ENCODE results near the gene TXNRD1.

The TXNRD1 gene

GRCh38 chr12:104219908-104220404 is 4.4 kb downstream of the TXNRD1 start:
- H3K9ac ChIP-seq (ENCODE audit: low read length): no peak overlapping the region
- no peak overlapping the region for H3K4me3 ChIP-seq (ENCODE audit: low read depth in 1 of 2, low read length in 2 of 2)
- no peaks in the 10 kb centered on the region for H3K9me3 ChIP-seq (ENCODE audit: low read length)
- no peaks in the 10 kb centered on the region for H3K36me3 ChIP-seq (ENCODE audit: insufficient read depth, low read length)
- H3K27ac ChIP-seq (ENCODE audit: low read depth, low read length): peak overlapping the region; percentile 70
- peaks cover 19% of the 10 kb centered on the region for H3K4me1 ChIP-seq (ENCODE audit: insufficient read depth, low read length)
- H3K27me3 ChIP-seq (ENCODE audit: control insufficient read depth in 1 of 2, insufficient read depth in 2 of 2, low read length in 2 of 2): no peaks in the 10 kb centered on the region

- Histone ChIP-seq H3K27me3 (ENCODE audit: control insufficient read depth in 1 of 2, insufficient read depth in 2 of 2, low read length in 2 of 2) (no peaks in the 10 kb centered on the region), H3K27ac (ENCODE audit: low read depth, low read length) (no peak overlapping the region), H3K9me3 (ENCODE audit: low read length) (no peaks in the 10 kb centered on the region), H3K9ac (ENCODE audit: low read length) (no peak overlapping the region), H3K36me3 (ENCODE audit: insufficient read depth, low read length) (no peaks in the 10 kb centered on the region), H3K4me3 (ENCODE audit: low read depth in 1 of 2, low read length in 2 of 2) (no peak overlapping the region), H3K4me1 (ENCODE audit: insufficient read depth, low read length) (peaks cover 19% of the 10 kb centered on the region)
Measured at GRCh38 chr12:104220931-104221330, 5.4 kb downstream of the TXNRD1 start.

GRCh38 chr12:104222976-104223375 is 7.4 kb downstream of the TXNRD1 start:
- no peaks in the 10 kb centered on the region for H3K27me3 ChIP-seq (ENCODE audit: control insufficient read depth in 1 of 2, insufficient read depth in 2 of 2, low read length in 2 of 2)
- no peak overlapping the region for H3K4me3 ChIP-seq (ENCODE audit: low read depth in 1 of 2, low read length in 2 of 2)
- H3K36me3 ChIP-seq (ENCODE audit: insufficient read depth, low read length): no peaks in the 10 kb centered on the region
- H3K27ac ChIP-seq (ENCODE audit: low read depth, low read length): no peak overlapping the region
- H3K9me3 ChIP-seq (ENCODE audit: low read length): no peaks in the 10 kb centered on the region
- H3K4me1 ChIP-seq (ENCODE audit: insufficient read depth, low read length): peaks cover 15% of the 10 kb centered on the region
- no peak overlapping the region for H3K9ac ChIP-seq (ENCODE audit: low read length)

- Histone ChIP-seq H3K27me3 (ENCODE audit: control insufficient read depth in 1 of 2, insufficient read depth in 2 of 2, low read length in 2 of 2) (no peaks in the 10 kb centered on the region), H3K4me3 (ENCODE audit: low read depth in 1 of 2, low read length in 2 of 2) (no peak overlapping the region), H3K9ac (ENCODE audit: low read length) (no peak overlapping the region), H3K36me3 (ENCODE audit: insufficient read depth, low read length) (no peaks in the 10 kb centered on the region), H3K4me1 (ENCODE audit: insufficient read depth, low read length) (peaks cover 15% of the 10 kb centered on the region), H3K9me3 (ENCODE audit: low read length) (no peaks in the 10 kb centered on the region), H3K27ac (ENCODE audit: low read depth, low read length) (no peak overlapping the region)
Measured at GRCh38 chr12:104223712-104224111, 8.1 kb downstream of the TXNRD1 start.

- no peaks in the 10 kb centered on the region for H3K27me3 ChIP-seq (ENCODE audit: control insufficient read depth in 1 of 2, insufficient read depth in 2 of 2, low read length in 2 of 2)
- no peaks in the 10 kb centered on the region for H3K9me3 ChIP-seq (ENCODE audit: low read length)
- H3K4me1 ChIP-seq (ENCODE audit: insufficient read depth, low read length): no peaks in the 10 kb centered on the region
- H3K36me3 ChIP-seq (ENCODE audit: insufficient read depth, low read length): no peaks in the 10 kb centered on the region
- H3K27ac ChIP-seq (ENCODE audit: low read depth, low read length): no peak overlapping the region
- H3K9ac ChIP-seq (ENCODE audit: low read length): no peak overlapping the region
- H3K4me3 ChIP-seq (ENCODE audit: low read depth in 1 of 2, low read length in 2 of 2): no peak overlapping the region
Measured at GRCh38 chr12:104226672-104227071, 11.1 kb downstream of the TXNRD1 start.

GRCh38 chr12:104230304-104231095 is 14.9 kb downstream of the TXNRD1 start:
- Histone ChIP-seq H3K9ac (ENCODE audit: low read length) (no peak overlapping the region), H3K36me3 (ENCODE audit: insufficient read depth, low read length) (no peaks in the 10 kb centered on the region), H3K4me1 (ENCODE audit: insufficient read depth, low read length) (no peaks in the 10 kb centered on the region), H3K27ac (ENCODE audit: low read depth, low read length) (no peak overlapping the region), H3K4me3 (ENCODE audit: low read depth in 1 of 2, low read length in 2 of 2) (no peak overlapping the region), H3K27me3 (ENCODE audit: control insufficient read depth in 1 of 2, insufficient read depth in 2 of 2, low read length in 2 of 2) (no peaks in the 10 kb centered on the region), H3K9me3 (ENCODE audit: low read length) (peaks cover 10% of the 10 kb centered on the region)

- Histone ChIP-seq H3K4me3 (ENCODE audit: low read depth in 1 of 2, low read length in 2 of 2) (no peak overlapping the region), H3K9me3 (ENCODE audit: low read length) (peaks cover 10% of the 10 kb centered on the region), H3K27me3 (ENCODE audit: control insufficient read depth in 1 of 2, insufficient read depth in 2 of 2, low read length in 2 of 2) (no peaks in the 10 kb centered on the region)
Measured at GRCh38 chr12:104232609-104233280, 17.2 kb downstream of the TXNRD1 start.

GRCh38 chr12:104234926-104235499 is 19.4 kb downstream of the TXNRD1 start:
- no peaks in the 10 kb centered on the region for H3K36me3 ChIP-seq (ENCODE audit: insufficient read depth, low read length)
- H3K9me3 ChIP-seq (ENCODE audit: low read length): peaks cover 10% of the 10 kb centered on the region
- no peaks in the 10 kb centered on the region for H3K4me1 ChIP-seq (ENCODE audit: insufficient read depth, low read length)
- no peak overlapping the region for H3K4me3 ChIP-seq (ENCODE audit: low read depth in 1 of 2, low read length in 2 of 2)
- no peak overlapping the region for H3K27ac ChIP-seq (ENCODE audit: low read depth, low read length)
- H3K27me3 ChIP-seq (ENCODE audit: control insufficient read depth in 1 of 2, insufficient read depth in 2 of 2, low read length in 2 of 2): no peaks in the 10 kb centered on the region
- H3K9ac ChIP-seq (ENCODE audit: low read length): no peak overlapping the region

More at GRCh38 chr12:104232609-104233280, 17.2 kb downstream of the TXNRD1 start:
- H3K9ac ChIP-seq (ENCODE audit: low read length): no peak overlapping the region
- H3K4me1 ChIP-seq (ENCODE audit: insufficient read depth, low read length): no peaks in the 10 kb centered on the region
- H3K36me3 ChIP-seq (ENCODE audit: insufficient read depth, low read length): no peaks in the 10 kb centered on the region
- no peak overlapping the region for H3K27ac ChIP-seq (ENCODE audit: low read depth, low read length)

- H3K27ac ChIP-seq (ENCODE audit: low read depth, low read length): no peak overlapping the region
- H3K4me3 ChIP-seq (ENCODE audit: low read depth in 1 of 2, low read length in 2 of 2): no peak overlapping the region
- H3K4me1 ChIP-seq (ENCODE audit: insufficient read depth, low read length): no peaks in the 10 kb centered on the region
- H3K9ac ChIP-seq (ENCODE audit: low read length): no peak overlapping the region
- no peaks in the 10 kb centered on the region for H3K27me3 ChIP-seq (ENCODE audit: control insufficient read depth in 1 of 2, insufficient read depth in 2 of 2, low read length in 2 of 2)
- H3K9me3 ChIP-seq (ENCODE audit: low read length): peaks cover 5% of the 10 kb centered on the region
- no peaks in the 10 kb centered on the region for H3K36me3 ChIP-seq (ENCODE audit: insufficient read depth, low read length)
Measured at GRCh38 chr12:104237930-104238329, 22.4 kb downstream of the TXNRD1 start.

- Histone ChIP-seq H3K4me3 (ENCODE audit: low read depth in 1 of 2, low read length in 2 of 2) (no peak overlapping the region), H3K27ac (ENCODE audit: low read depth, low read length) (no peak overlapping the region), H3K9ac (ENCODE audit: low read length) (no peak overlapping the region), H3K27me3 (ENCODE audit: control insufficient read depth in 1 of 2, insufficient read depth in 2 of 2, low read length in 2 of 2) (no peaks in the 10 kb centered on the region), H3K4me1 (ENCODE audit: insufficient read depth, low read length) (no peaks in the 10 kb centered on the region), H3K36me3 (ENCODE audit: insufficient read depth, low read length) (no peaks in the 10 kb centered on the region), H3K9me3 (ENCODE audit: low read length) (no peaks in the 10 kb centered on the region)
Measured at GRCh38 chr12:104242546-104243206, 27.1 kb downstream of the TXNRD1 start.

- Histone ChIP-seq H3K9me3 (ENCODE audit: low read length) (no peaks in the 10 kb centered on the region), H3K27me3 (ENCODE audit: control insufficient read depth in 1 of 2, insufficient read depth in 2 of 2, low read length in 2 of 2) (no peaks in the 10 kb centered on the region), H3K9ac (ENCODE audit: low read length) (no peak overlapping the region), H3K36me3 (ENCODE audit: insufficient read depth, low read length) (no peaks in the 10 kb centered on the region), H3K27ac (ENCODE audit: low read depth, low read length) (no peak overlapping the region), H3K4me3 (ENCODE audit: low read depth in 1 of 2, low read length in 2 of 2) (no peak overlapping the region), H3K4me1 (ENCODE audit: insufficient read depth, low read length) (no peaks in the 10 kb centered on the region)
Measured at GRCh38 chr12:104243551-104243950, 28.0 kb downstream of the TXNRD1 start.

All from muscle layer of colon (tissue), 2 donors.